ACC112 (cell line): ENCODE measurements around the gene KCNK15.
A peak's percentile ranks its signal among the peaks of the same experiment; 100 is the strongest.

ENCODE experiments used
- H2AFZ ChIP-seq: fragments of 200-600 bp; sonication (generic); one replicate; pipeline ENCODE4 v1.6.0; 2017; ENCODE audit warnings: antibody characterized with exemption, low read length; ENCODE audit not compliant: unreplicated experiment
- H3K27ac ChIP-seq: fragments of 200-600 bp; sonication (generic); 2 replicates; pipeline ENCODE4 v1.5.1; 2014; ENCODE audit warnings: low read depth, mild to moderate bottlenecking, antibody characterized with exemption, low read length, moderate library complexity
- H3K27me3 ChIP-seq: fragments of 200-600 bp; sonication (generic); 2 replicates; pipeline ENCODE4 v1.6.1; 2014; ENCODE audit warnings: mild to moderate bottlenecking, antibody characterized with exemption, low read length, moderate library complexity, mixed read lengths; ENCODE audit not compliant: insufficient read depth
- H3K36me3 ChIP-seq: fragments of 200-600 bp; sonication (generic); 2 replicates; pipeline ENCODE4 v1.6.1; 2016; ENCODE audit warnings: mild to moderate bottlenecking, antibody characterized with exemption, low read length, moderate library complexity, mixed read lengths; ENCODE audit not compliant: insufficient read depth
- H3K4me1 ChIP-seq: fragments of 200-600 bp; sonication (generic); one replicate; pipeline ENCODE4 v1.6.1; 2016; ENCODE audit warnings: low read length, mixed read lengths; ENCODE audit not compliant: insufficient read depth, unreplicated experiment, control insufficient read depth
- H3K4me3 ChIP-seq: fragments of 200-600 bp; sonication (generic); 2 replicates; pipeline ENCODE4 v1.5.1; 2014; ENCODE audit warnings: mild to moderate bottlenecking, low read depth, low read length
- H3K79me2 ChIP-seq: fragments of 200-600 bp; sonication (generic); one replicate; pipeline ENCODE4 v1.6.0; 2016; ENCODE audit warnings: low read length; ENCODE audit not compliant: control insufficient read depth, unreplicated experiment, insufficient read depth

KCNK15 gene

GRCh38 chr20:44724423-44725091, 21.1 kb upstream of the KCNK15 start:
- Histone ChIP-seq H3K4me1 (peaks cover 30% of the 10 kb centered on the region), H3K27me3 (no peaks in the 10 kb centered on the region), H3K4me3 (no peak overlapping the region), H3K36me3 (no peaks in the 10 kb centered on the region), H2AFZ (no peak overlapping the region), H3K79me2 (no peaks in the 10 kb centered on the region), H3K27ac (no peak overlapping the region)

- Histone ChIP-seq H3K36me3 (no peaks in the 10 kb centered on the region), H3K27ac (no peak overlapping the region), H3K4me1 (peaks cover 27% of the 10 kb centered on the region)
These were observed 19.8 kb upstream of the KCNK15 start for GRCh38 chr20:44725837-44726236.

GRCh38 chr20:44727039-44727438, 18.6 kb upstream of the KCNK15 start:
- H3K36me3 ChIP-seq: no peaks in the 10 kb centered on the region
- H3K27me3 ChIP-seq: no peaks in the 10 kb centered on the region
- peaks cover 29% of the 10 kb centered on the region for H3K4me1 ChIP-seq
- no peak overlapping the region for H2AFZ ChIP-seq
- H3K79me2 ChIP-seq: no peaks in the 10 kb centered on the region
- no peak overlapping the region for H3K27ac ChIP-seq
- H3K4me3 ChIP-seq: no peak overlapping the region

More at GRCh38 chr20:44725837-44726236, 19.8 kb upstream of the KCNK15 start:
- Histone ChIP-seq H3K79me2 (no peaks in the 10 kb centered on the region), H3K4me3 (no peak overlapping the region), H3K27me3 (no peaks in the 10 kb centered on the region), H2AFZ (no peak overlapping the region)

- no peak overlapping the region for H3K4me3 ChIP-seq
- no peaks in the 10 kb centered on the region for H3K27me3 ChIP-seq
- H2AFZ ChIP-seq: no peak overlapping the region
- no peaks in the 10 kb centered on the region for H3K79me2 ChIP-seq
- no peak overlapping the region for H3K27ac ChIP-seq
- H3K4me1 ChIP-seq: peaks cover 35% of the 10 kb centered on the region
- H3K36me3 ChIP-seq: no peaks in the 10 kb centered on the region
These were observed 18.0 kb upstream of the KCNK15 start for GRCh38 chr20:44727651-44728050.

GRCh38 chr20:44728801-44729443, 16.7 kb upstream of the KCNK15 start:
- peaks cover 40% of the 10 kb centered on the region for H3K4me1 ChIP-seq
- H3K4me3 ChIP-seq: peak overlapping the region; percentile 13
- H3K79me2 ChIP-seq: no peaks in the 10 kb centered on the region
- peak overlapping the region; percentile 50 for H3K27ac ChIP-seq
- no peaks in the 10 kb centered on the region for H3K27me3 ChIP-seq
- H3K36me3 ChIP-seq: no peaks in the 10 kb centered on the region
- H2AFZ ChIP-seq: no peak overlapping the region

- H3K27ac ChIP-seq: peak overlapping the region; percentile 78
These were observed 15.2 kb upstream of the KCNK15 start for GRCh38 chr20:44730441-44730840.

GRCh38 chr20:44731657-44732056, 14.0 kb upstream of the KCNK15 start:
- no peaks in the 10 kb centered on the region for H3K27me3 ChIP-seq
- H2AFZ ChIP-seq: no peak overlapping the region
- peaks cover 57% of the 10 kb centered on the region for H3K4me1 ChIP-seq
- no peak overlapping the region for H3K4me3 ChIP-seq
- H3K79me2 ChIP-seq: no peaks in the 10 kb centered on the region
- peak overlapping the region; percentile 22; the same call in 1 of the 2 replicates for H3K27ac ChIP-seq
- no peaks in the 10 kb centered on the region for H3K36me3 ChIP-seq

More at GRCh38 chr20:44730441-44730840, 15.2 kb upstream of the KCNK15 start:
- H3K27me3 ChIP-seq: no peaks in the 10 kb centered on the region
- no peaks in the 10 kb centered on the region for H3K79me2 ChIP-seq
- H2AFZ ChIP-seq: no peak overlapping the region
- H3K36me3 ChIP-seq: no peaks in the 10 kb centered on the region
- peaks cover 51% of the 10 kb centered on the region for H3K4me1 ChIP-seq
- H3K4me3 ChIP-seq: no peak overlapping the region

GRCh38 chr20:44732327-44732726, 13.3 kb upstream of the KCNK15 start:
- H3K27me3 ChIP-seq: no peaks in the 10 kb centered on the region
- no peaks in the 10 kb centered on the region for H3K36me3 ChIP-seq
- no peak overlapping the region for H3K4me3 ChIP-seq
- H3K79me2 ChIP-seq: no peaks in the 10 kb centered on the region
- no peak overlapping the region for H2AFZ ChIP-seq
- peak overlapping the region; percentile 22 for H3K27ac ChIP-seq
- H3K4me1 ChIP-seq: peaks cover 57% of the 10 kb centered on the region

- H3K27ac ChIP-seq: no peak overlapping the region
These were observed 12.2 kb upstream of the KCNK15 start for GRCh38 chr20:44733341-44734069.

GRCh38 chr20:44734938-44735337, 10.7 kb upstream of the KCNK15 start:
- Histone ChIP-seq H3K4me1 (peaks cover 40% of the 10 kb centered on the region), H3K27ac (peak overlapping the region; percentile 48), H2AFZ (no peak overlapping the region), H3K79me2 (no peaks in the 10 kb centered on the region), H3K36me3 (no peaks in the 10 kb centered on the region), H3K4me3 (peak overlapping the region; percentile 55), H3K27me3 (no peaks in the 10 kb centered on the region)

More at GRCh38 chr20:44733341-44734069, 12.2 kb upstream of the KCNK15 start:
- H3K79me2 ChIP-seq: no peaks in the 10 kb centered on the region
- H3K27me3 ChIP-seq: no peaks in the 10 kb centered on the region
- no peak overlapping the region for H3K4me3 ChIP-seq
- H2AFZ ChIP-seq: no peak overlapping the region
- H3K36me3 ChIP-seq: no peaks in the 10 kb centered on the region
- H3K4me1 ChIP-seq: peaks cover 53% of the 10 kb centered on the region
